Activated T-helper 2 cell treated with anti-CD3 and anti-CD28 coated beads, Interferon-gamma antibody, Interleukin-2, Interleukin-4, amounts not matched to agents 10 μg/mL and 5 μg/mL and 100 μg/mL, durations not matched to agents 14 hours and 24 hours and 36 hours (primary cell): ENCODE results near the gene SRGAP3. TPM values are rescaled to one million over a fixed set of nuclear protein-coding genes. Genes with fewer than 3 reads are reported as not detected.

Source experiments
- DNase-seq: peaks from one replicate; pipeline ENCODE4 v3.0.0; 2021; ENCODE audit warnings: low spot score
- H3K27ac Mint-ChIP-seq: one replicate; pipeline ENCODE4 v1.8.0; 2021; ENCODE audit warnings: mixed read lengths
- H3K27me3 Mint-ChIP-seq: one replicate; pipeline ENCODE4 v1.8.0; 2021; ENCODE audit warnings: low read depth, mixed read lengths
- H3K36me3 Mint-ChIP-seq: one replicate; pipeline ENCODE4 v1.8.0; 2021; ENCODE audit warnings: low read depth, mixed read lengths
- H3K4me1 Mint-ChIP-seq: one replicate; pipeline ENCODE4 v1.8.0; 2021; ENCODE audit warnings: low read depth, mixed read lengths
- H3K4me3 Mint-ChIP-seq: one replicate; pipeline ENCODE4 v1.8.0; 2021; ENCODE audit warnings: low read depth, mild to moderate bottlenecking, moderate library complexity, mixed read lengths
- H3K9me3 Mint-ChIP-seq: one replicate; pipeline ENCODE4 v1.8.0; 2021; ENCODE audit warnings: mixed read lengths
- intact Hi-C: fragments of 100-400 bp; cut with micrococcal nuclease; formaldehyde crosslinking; loops from one replicate; pipeline ENCODE4 v1.15.1; 2023
- total RNA-seq: library from RNA; stranded (reverse); gene quantifications from 2 replicates; pipeline ENCODE4 v1.2.3, GENCODE V29; 2022

Gene SRGAP3
- total RNA-seq, 1 donor from 2014 or later, result 0.71 TPM

DNA sequence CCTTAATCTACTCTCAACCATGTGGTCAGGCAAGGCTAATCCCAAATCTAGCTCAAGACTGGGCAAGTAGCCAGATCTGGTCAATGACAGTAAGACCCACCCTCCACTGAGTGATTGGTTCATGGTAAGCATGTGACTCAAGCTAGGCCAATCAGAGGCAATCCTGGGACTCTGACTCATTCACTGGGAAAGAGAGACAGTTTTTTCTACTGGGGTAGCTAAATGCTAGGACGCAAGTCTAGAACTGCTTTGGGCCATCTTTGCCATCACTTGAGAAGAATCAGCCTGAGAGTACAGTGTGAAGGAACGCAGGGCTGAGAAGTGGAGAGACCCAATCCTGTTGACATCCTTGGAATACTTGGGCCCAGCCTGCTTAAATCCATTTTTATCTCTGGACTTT lies 276.8 kb downstream of the SRGAP3 start:
- no peaks in the 10 kb centered on the region for H3K9me3 Mint-ChIP-seq
- peaks cover 5% of the 10 kb centered on the region for H3K4me1 Mint-ChIP-seq
- H3K27me3 Mint-ChIP-seq, result peaks cover 4% of the 10 kb centered on the region
- H3K27ac Mint-ChIP-seq, result no peak overlapping the region
- DNase-seq, result no peak
- H3K4me3 Mint-ChIP-seq, result no peak overlapping the region
- no peaks in the 10 kb centered on the region for H3K36me3 Mint-ChIP-seq
- intact Hi-C loops, result no loop called here

DNA sequence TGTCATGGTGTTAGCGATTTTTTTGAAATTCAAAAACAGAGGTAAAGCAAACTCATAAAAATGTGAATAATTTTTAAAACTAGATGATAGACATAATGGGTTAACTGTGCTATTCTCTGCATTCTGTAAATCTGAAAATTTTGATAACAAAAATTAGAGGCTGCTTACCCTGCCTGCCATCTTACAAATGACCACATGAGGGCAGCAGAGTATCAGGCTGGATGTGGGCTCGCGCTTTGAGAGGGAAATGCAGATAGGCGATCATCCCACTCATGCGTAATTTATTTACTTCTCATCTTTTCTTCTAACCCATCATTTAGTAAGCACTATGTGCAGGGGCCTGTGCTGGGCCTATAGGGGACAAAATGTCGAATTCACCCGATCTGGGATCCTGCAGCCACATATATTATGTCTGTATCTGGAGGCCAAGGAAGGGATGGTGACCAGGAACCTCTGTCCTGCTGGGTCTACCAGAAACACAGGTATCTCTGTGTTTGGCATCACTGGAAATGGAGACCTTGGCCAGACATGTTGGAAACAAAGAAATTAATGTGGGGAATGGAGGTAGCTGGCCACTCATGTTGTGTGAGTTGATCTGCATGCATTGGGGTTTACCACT lies 278.4 kb downstream of the SRGAP3 start:
- DNase-seq, result peak; percentile 54
- no peaks in the 10 kb centered on the region for H3K9me3 Mint-ChIP-seq
- H3K27ac Mint-ChIP-seq, result no peak overlapping the region
- H3K27me3 Mint-ChIP-seq, result peaks cover 6% of the 10 kb centered on the region
- H3K36me3 Mint-ChIP-seq, result no peaks in the 10 kb centered on the region
- H3K4me1 Mint-ChIP-seq, result peaks cover 5% of the 10 kb centered on the region
- intact Hi-C loops, result loop anchor here (1.0 kb wide), 2 partner anchors 96 to 331 kb away; no protein-coding TSS in a partner anchor
- no peak overlapping the region for H3K4me3 Mint-ChIP-seq

DNA sequence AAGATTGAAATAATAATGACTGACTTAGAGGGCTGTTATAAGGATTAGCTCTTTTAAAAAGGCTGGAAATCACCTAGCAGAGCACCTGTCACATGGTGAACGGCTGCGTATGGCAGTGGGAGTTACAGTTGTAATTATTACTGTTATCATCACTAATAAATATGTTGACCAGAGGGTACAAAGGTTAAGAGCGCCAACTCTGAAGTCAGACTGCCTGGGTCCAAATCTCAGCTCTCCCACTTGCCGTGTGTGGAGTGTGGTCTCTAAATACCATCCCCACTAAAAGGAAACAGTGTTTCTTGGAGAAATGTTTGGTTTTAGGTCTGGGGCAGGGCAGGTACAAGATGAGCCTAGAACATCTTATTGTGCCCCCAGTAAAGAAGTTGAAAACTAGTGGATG lies 280.2 kb downstream of the SRGAP3 start:
- H3K36me3 Mint-ChIP-seq, result no peaks in the 10 kb centered on the region
- H3K27me3 Mint-ChIP-seq, result peaks cover 6% of the 10 kb centered on the region
- intact Hi-C loops, result no loop called here
- H3K27ac Mint-ChIP-seq, result no peak overlapping the region
- H3K4me1 Mint-ChIP-seq, result peaks cover 5% of the 10 kb centered on the region
- no peak for DNase-seq
- no peak overlapping the region for H3K4me3 Mint-ChIP-seq
- no peaks in the 10 kb centered on the region for H3K9me3 Mint-ChIP-seq

DNA sequence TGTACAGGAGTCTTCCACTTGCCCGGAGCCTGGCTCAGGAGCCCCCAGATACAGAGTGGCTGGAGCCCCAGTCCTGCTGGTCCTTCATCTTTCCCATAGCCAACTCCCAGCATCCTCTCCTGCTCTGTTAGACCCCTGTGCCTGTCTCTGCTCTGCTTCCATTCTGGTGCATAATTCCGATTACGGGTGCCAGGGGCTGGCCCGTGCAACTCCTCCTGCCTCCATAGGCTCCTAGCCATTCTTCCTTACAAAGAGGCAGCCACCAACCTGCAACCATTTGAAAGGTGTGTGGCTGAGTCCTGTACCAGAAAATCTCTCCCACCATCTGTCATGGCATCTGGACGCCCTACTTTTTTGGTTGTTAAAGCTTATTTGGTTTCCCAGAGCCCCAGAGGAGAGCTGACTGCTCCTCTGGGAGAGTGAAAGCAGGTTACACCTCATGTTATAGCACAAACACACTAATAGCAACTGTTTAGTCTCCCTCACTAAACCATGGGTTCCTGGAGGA lies 281.0 kb downstream of the SRGAP3 start:
- Mint-ChIP-seq H3K4me3 (no peak overlapping the region), H3K27ac (no peak overlapping the region), H3K36me3 (no peaks in the 10 kb centered on the region), H3K9me3 (no peaks in the 10 kb centered on the region), H3K27me3 (peaks cover 6% of the 10 kb centered on the region), H3K4me1 (peaks cover 6% of the 10 kb centered on the region)
- intact Hi-C loops, result no loop called here
- no peak for DNase-seq

DNA sequence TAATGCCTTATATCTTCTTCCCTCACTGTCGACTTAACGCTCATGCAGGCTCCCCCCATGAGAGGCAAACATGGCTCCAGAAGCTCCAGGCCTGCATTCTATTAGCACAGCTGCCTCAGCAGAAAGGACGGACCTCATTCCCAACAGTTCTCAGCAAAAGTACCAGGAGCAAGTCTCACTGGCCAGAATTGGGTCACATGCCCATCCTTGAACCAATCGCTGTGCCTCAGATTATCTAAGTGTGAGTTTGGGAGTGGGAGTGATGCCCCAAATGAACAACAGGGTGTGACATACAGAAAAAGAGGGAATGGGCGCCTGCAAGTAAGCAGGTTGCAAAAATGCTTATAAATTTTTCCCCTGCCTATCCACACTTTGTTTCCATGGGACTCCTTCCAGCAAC lies 281.9 kb downstream of the SRGAP3 start:
- H3K36me3 Mint-ChIP-seq, result no peaks in the 10 kb centered on the region
- no peak overlapping the region for H3K4me3 Mint-ChIP-seq
- intact Hi-C loops, result no loop called here

DNA sequence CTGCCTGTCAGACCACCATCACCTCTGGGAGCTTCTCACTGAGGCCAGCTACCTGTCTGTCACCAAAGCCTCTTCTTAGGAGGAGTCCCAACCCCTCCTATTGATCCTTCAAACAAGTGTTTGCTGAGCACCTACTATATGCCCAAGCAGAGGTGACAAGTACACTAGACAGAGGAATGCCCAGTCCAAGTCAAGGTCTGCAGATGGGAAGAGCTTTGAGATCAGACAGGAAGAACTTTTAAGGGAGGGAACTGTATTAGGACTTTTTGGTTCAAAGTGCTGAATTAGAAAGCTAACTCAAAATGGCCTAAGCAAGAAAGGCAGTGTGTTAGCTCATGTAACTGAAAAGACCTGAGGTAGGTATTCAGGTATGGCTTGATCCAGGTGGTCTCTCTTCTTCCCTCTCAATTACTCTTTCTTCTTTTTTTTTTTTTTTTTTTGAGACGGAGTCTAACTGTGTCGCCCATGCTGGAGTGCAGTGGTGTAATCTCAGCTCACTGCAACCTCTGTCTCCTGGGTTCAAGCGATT lies 282.6 kb downstream of the SRGAP3 start:
- Mint-ChIP-seq H3K9me3 (no peaks in the 10 kb centered on the region), H3K4me3 (no peak overlapping the region), H3K27ac (no peak overlapping the region), H3K4me1 (peaks cover 13% of the 10 kb centered on the region), H3K36me3 (no peaks in the 10 kb centered on the region), H3K27me3 (peaks cover 6% of the 10 kb centered on the region)
- no peak for DNase-seq
- intact Hi-C loops, result no loop called here

More for the DNA sequence above, 281.9 kb downstream of the SRGAP3 start:
- H3K4me1 Mint-ChIP-seq, result peaks cover 9% of the 10 kb centered on the region
- no peak for DNase-seq
- no peaks in the 10 kb centered on the region for H3K9me3 Mint-ChIP-seq
- H3K27me3 Mint-ChIP-seq, result peaks cover 6% of the 10 kb centered on the region
- H3K27ac Mint-ChIP-seq, result no peak overlapping the region

DNA sequence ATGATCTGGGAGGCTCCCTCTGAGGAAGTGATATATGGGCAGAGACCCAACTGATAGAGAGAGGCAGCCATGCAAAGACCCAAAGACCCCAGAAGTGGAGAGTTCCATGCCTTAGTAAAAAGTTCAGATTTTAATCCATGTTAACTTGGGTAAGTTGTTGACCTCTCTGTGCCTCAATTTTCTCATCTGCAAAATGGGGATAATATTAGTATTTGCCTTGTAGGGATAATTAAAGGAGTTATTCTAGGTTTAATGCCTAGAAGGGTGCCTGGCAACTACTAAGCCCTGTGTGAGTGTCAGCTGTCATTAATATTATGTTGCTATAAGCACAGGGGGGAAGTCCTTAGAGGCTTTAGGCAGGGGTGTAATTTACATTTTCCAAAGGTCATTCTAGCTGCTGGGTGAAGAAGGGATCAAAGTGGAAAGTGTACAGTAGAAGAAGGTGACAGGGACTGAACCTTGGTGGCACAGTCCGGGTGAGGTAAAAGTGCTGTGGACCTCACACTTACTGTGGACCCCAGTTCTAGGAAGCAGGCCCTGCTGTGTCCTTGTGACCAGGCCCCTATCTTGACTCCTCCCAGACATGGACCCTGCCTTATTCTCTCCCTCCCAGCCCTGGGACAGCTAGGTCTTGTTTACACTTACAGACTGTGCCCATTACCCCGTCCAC lies 283.2 kb downstream of the SRGAP3 start:
- no peak overlapping the region for H3K4me3 Mint-ChIP-seq
- intact Hi-C loops, result no loop called here
- no peak overlapping the region for H3K27ac Mint-ChIP-seq
- no peaks in the 10 kb centered on the region for H3K9me3 Mint-ChIP-seq
- H3K27me3 Mint-ChIP-seq, result peaks cover 6% of the 10 kb centered on the region
- H3K4me1 Mint-ChIP-seq, result peaks cover 17% of the 10 kb centered on the region
- no peak for DNase-seq
- peaks cover 5% of the 10 kb centered on the region for H3K36me3 Mint-ChIP-seq

DNA sequence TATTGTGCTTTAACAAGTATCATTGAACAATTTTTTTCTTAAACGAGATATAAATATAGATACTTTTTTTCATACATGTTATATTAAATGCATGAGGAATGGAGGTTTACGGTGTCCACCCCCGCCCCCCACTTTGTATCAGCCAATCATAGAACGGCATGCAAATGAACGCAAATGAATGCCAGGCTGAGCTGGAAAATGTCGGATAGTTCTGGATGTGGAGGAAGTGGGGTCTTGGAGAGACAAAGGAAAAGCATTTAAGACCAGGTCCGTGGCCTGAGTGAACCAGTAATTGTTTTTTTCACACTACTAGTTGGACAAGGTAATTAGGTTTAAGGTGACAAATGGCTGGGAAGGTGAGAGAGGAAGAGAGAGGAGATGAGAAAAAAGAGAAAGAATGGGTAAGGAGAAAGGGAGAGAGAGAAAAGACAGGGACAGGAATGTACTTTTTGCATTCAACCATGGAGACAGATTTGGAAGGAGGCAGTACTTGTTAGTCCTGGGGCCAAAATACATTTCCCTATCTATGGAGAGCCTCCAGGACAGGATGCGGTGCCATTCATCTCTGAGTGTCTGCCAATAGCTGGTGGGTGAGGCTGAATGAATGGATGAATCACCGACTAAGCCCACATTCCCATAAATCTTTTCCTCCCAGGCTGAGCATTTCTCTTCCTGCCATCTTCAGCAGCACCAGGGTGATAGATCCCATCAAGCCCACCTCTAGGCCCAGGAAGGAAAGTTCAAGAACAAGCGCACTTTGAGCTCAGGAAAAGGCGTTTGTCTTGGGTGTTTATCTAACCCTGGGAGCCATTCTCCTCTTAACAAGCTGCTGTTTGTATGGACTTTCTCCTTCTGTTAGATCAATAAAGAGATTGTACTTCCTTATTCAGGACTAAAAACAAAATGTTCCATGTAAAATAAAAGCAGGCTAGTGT lies 284.7 kb downstream of the SRGAP3 start:
- intact Hi-C loops, result loop anchor here (5.0 kb wide), 1 partner anchor 1358 kb away; the partner anchor contains the start of gene SEC13
- H3K27me3 Mint-ChIP-seq, result peaks cover 6% of the 10 kb centered on the region
- H3K4me3 Mint-ChIP-seq, result peak overlapping the region; percentile 82
- peaks cover 28% of the 10 kb centered on the region for H3K4me1 Mint-ChIP-seq
- no peaks in the 10 kb centered on the region for H3K9me3 Mint-ChIP-seq
- H3K36me3 Mint-ChIP-seq, result peaks cover 19% of the 10 kb centered on the region
- H3K27ac Mint-ChIP-seq, result no peak overlapping the region
- DNase-seq, result no peak

DNA sequence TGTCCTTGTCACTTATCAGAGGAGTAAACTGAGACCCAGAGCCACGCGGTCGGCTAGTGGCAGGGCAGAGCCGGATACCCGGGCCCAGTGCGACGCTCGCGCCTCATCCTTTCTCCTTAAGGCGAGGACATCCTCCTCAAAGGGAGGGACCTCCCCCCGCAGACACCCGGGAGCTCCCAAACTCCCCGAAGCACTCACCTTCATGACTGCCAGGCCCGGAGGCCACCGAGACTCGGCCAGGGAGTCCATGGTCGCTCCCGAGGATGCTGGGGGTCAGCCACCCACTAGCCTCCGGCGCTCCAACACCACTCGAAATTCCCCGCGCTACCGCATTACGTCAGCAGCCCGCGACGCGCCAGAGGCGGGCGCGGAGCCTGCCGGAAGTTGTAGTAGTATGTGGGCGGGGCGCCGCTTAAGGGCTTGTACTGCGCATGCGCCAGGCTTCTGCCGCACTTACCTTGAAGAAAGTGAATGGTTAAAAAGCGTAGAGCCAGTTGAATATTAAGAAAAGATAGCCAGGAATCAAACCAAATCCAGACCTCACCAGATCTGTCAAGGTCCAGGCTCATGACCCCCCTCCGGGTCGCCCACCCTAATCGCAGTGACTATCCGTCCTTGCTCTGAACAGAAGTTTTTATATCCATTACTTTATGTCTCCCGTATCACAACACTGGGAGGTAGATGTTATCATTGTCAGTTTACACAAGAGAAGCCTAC lies 286.2 kb downstream of the SRGAP3 start, which contains the start of gene RAD18:
RAD18 (minus strand) TSS at position 336 of the 717 bp plus-strand sequence; CDS start at position 249, 87 bp downstream.
- peaks cover 37% of the 10 kb centered on the region for H3K4me1 Mint-ChIP-seq
- no peaks in the 10 kb centered on the region for H3K9me3 Mint-ChIP-seq
- peak within 1 kb of the TSS; percentile 82 for H3K4me3 Mint-ChIP-seq
- peaks cover 2% of the 10 kb centered on the region for H3K27me3 Mint-ChIP-seq
- H3K36me3 Mint-ChIP-seq, result peaks cover 32% of the 10 kb centered on the region
- H3K27ac Mint-ChIP-seq, result peak within 1 kb of the TSS; percentile 98
- DNase-seq, result peak; percentile 92
- intact Hi-C loops, result loop anchor here (1.0 to 5.0 kb wide), 3 partner anchors 400 to 1359 kb away; partner anchors contain the start of genes SEC13, SETD5 and THUMPD3

DNA sequence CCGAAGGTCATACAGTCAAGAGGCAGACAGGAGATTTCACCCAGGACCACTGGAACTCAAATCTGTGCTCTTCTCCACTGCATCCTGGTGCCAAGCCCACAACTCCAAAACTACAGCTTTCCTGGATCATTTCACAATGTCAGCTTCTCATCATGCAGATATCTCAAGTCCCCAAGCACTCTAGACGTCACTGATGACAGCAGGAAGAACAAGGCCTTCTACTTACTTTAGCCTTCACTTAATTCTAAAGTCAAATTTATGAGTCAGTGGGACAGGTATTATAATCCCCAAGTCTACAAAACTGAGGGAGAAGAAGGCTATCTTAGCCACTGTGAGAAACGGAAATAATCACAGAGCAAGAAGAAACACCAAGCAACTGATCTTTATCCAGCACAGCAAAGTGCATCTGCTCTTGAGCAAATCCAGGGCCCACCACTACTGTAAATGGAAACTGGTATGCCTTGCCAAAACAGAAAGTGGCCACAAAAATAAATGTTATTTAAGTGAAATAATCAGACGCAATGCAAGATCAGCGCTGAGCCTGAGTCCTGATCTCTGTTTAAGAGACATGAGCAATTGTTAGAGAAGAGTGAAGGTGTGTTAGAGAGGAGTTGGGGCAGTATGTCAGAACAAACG lies 287.1 kb downstream of the SRGAP3 start:
- Mint-ChIP-seq H3K27me3 (peaks cover 2% of the 10 kb centered on the region), H3K9me3 (no peaks in the 10 kb centered on the region)

DNA sequence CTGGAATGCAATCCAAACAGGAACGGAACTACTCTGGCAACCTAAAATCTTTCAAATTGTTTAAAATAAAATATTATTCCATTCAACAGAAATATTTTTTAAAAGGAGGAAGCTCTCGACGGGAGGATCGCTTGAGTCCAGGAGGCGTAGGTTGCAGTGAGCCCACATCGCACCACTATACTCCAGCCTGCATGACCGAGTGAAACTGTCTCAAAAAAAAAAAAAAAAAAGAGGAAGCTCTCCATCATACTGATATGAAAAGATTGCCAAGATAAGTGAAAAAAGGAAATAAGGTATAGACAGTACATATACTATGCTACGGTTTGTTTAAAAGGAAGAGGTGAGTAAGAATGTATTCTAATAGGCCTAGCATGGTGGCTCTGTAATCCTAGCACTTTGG lies 289.8 kb downstream of the SRGAP3 start:
- no peaks in the 10 kb centered on the region for H3K9me3 Mint-ChIP-seq
- peaks cover 43% of the 10 kb centered on the region for H3K4me1 Mint-ChIP-seq
- intact Hi-C loops, result loop anchor here (5.0 kb wide), 1 partner anchor 1363 kb away; the partner anchor contains the start of gene SEC13
- no peak overlapping the region for H3K27ac Mint-ChIP-seq
- no peaks in the 10 kb centered on the region for H3K27me3 Mint-ChIP-seq
- H3K36me3 Mint-ChIP-seq, result peaks cover 52% of the 10 kb centered on the region
- DNase-seq, result no peak
- H3K4me3 Mint-ChIP-seq, result no peak overlapping the region

More for the DNA sequence above, 287.1 kb downstream of the SRGAP3 start:
- intact Hi-C loops, result loop anchor here (2.0 to 5.0 kb wide), 2 partner anchors 400 to 1360 kb away; partner anchors contain the start of genes SEC13 and THUMPD3
- Mint-ChIP-seq H3K4me3 (peak overlapping the region; percentile 82), H3K36me3 (peaks cover 39% of the 10 kb centered on the region), H3K27ac (peak overlapping the region; percentile 98), H3K4me1 (peaks cover 39% of the 10 kb centered on the region)
- DNase-seq, result no peak
